CD8-positive, alpha-beta memory T cell (primary cell): ENCODE measurements around the gene MSMO1. TPM values are rescaled to one million over a fixed set of nuclear protein-coding genes. Genes with fewer than 3 reads are reported as not detected.
"Not testable (repeated sequence)": the region's sequence is repeated elsewhere in the genome, so short reads cannot be mapped to it uniquely, and the experiment has no call there.

Experiments used
- CTCF ChIA-PET: fragments of 350-600 bp; sonication (Branson Sonifier 250); formaldehyde crosslinking; loops from one replicate; lab custom pipeline; 2021; ENCODE audit warnings: antibody characterized with exemption; lab: Charles Lee
- POLR2A ChIA-PET: fragments of 350-600 bp; sonication (Branson Sonifier 250); formaldehyde crosslinking; loops from one replicate; lab custom pipeline; 2021; ENCODE audit warnings: antibody characterized with exemption; lab: Charles Lee
- DNase-seq, 5 donors: peaks; one replicate each; pipeline versions ENCODE4 v3.0.0 to v3.0.0-alpha.2; 2020 to 2022; ENCODE audit warnings: mixed read lengths in 1 of 5
- H3K27ac ChIP-seq: one replicate; pipeline ENCODE4 v1.7.0; 2013; ENCODE audit warnings: low read depth, mild to moderate bottlenecking, low read length, moderate library complexity
- H3K27me3 ChIP-seq: 2 replicates; pipeline ENCODE4 v1.7.0; 2013; ENCODE audit warnings: low read length, mild to moderate bottlenecking; ENCODE audit not compliant: insufficient read depth, poor library complexity, severe bottlenecking
- H3K36me3 ChIP-seq: 2 replicates; pipeline ENCODE4 v1.7.0; 2013; ENCODE audit warnings: mild to moderate bottlenecking, low read length, moderate library complexity; ENCODE audit not compliant: insufficient read depth
- H3K4me1 ChIP-seq: 2 replicates; pipeline ENCODE4 v1.7.0; 2013; ENCODE audit warnings: mild to moderate bottlenecking, low read length, moderate library complexity; ENCODE audit not compliant: insufficient read depth
- H3K4me3 ChIP-seq: 2 replicates; pipeline ENCODE4 v1.7.0; 2013; ENCODE audit warnings: mild to moderate bottlenecking, low read length
- H3K9me3 ChIP-seq: 2 replicates; pipeline ENCODE4 v1.7.0; 2013; ENCODE audit warnings: mild to moderate bottlenecking, low read length
- H3K27ac Mint-ChIP-seq, 8 donors: one replicate each; pipeline ENCODE4 v1.8.0; 2020 to 2021; ENCODE audit warnings: mixed read lengths in 8 of 8, mild to moderate bottlenecking in 6 of 8, inconsistent platforms in 3 of 8, moderate library complexity in 3 of 8
- H3K27me3 Mint-ChIP-seq, 2 donors: one replicate each; pipeline ENCODE4 v1.8.0; 2020 to 2021; ENCODE audit warnings: mixed read lengths in 2 of 2, mild to moderate bottlenecking in 1 of 2, moderate library complexity in 1 of 2
- H3K36me3 Mint-ChIP-seq, 3 donors: one replicate each; pipeline ENCODE4 v1.8.0; 2020 to 2021; ENCODE audit warnings: mixed read lengths in 3 of 3, inconsistent platforms in 1 of 3, mild to moderate bottlenecking in 1 of 3
- H3K4me1 Mint-ChIP-seq, 3 donors: one replicate each; pipeline ENCODE4 v1.8.0; 2020 to 2021; ENCODE audit warnings: mixed read lengths in 3 of 3, inconsistent platforms in 1 of 3, mild to moderate bottlenecking in 1 of 3
- H3K4me3 Mint-ChIP-seq, 7 donors: one replicate each; pipeline ENCODE4 v1.8.0; 2020 to 2021; ENCODE audit warnings: mixed read lengths in 7 of 7, mild to moderate bottlenecking in 6 of 7, moderate library complexity in 4 of 7, inconsistent platforms in 2 of 7
- H3K9me3 Mint-ChIP-seq, 5 donors: one replicate each; pipeline ENCODE4 v1.8.0; 2020 to 2022; ENCODE audit warnings: mixed read lengths in 5 of 5, mild to moderate bottlenecking in 3 of 5, moderate library complexity in 2 of 5, inconsistent platforms in 1 of 5
- polyA plus RNA-seq: library from polyadenylated mRNA; unstranded; fragments of 300-500 nt; fragmentation: Illumina TruSeq; gene quantifications from one replicate; pipeline ENCODE4 v1.2.3, GENCODE V29; 2021
- total RNA-seq, 2 experiments: library from RNA; stranded (reverse); gene quantifications; one replicate each; pipeline ENCODE4 v1.2.3, GENCODE V29; 2021

MSMO1 gene
- total RNA-seq (10 to 100 TPM; 26.8 to 29.1 TPM), polyA plus RNA-seq (22.4 TPM)

DNA sequence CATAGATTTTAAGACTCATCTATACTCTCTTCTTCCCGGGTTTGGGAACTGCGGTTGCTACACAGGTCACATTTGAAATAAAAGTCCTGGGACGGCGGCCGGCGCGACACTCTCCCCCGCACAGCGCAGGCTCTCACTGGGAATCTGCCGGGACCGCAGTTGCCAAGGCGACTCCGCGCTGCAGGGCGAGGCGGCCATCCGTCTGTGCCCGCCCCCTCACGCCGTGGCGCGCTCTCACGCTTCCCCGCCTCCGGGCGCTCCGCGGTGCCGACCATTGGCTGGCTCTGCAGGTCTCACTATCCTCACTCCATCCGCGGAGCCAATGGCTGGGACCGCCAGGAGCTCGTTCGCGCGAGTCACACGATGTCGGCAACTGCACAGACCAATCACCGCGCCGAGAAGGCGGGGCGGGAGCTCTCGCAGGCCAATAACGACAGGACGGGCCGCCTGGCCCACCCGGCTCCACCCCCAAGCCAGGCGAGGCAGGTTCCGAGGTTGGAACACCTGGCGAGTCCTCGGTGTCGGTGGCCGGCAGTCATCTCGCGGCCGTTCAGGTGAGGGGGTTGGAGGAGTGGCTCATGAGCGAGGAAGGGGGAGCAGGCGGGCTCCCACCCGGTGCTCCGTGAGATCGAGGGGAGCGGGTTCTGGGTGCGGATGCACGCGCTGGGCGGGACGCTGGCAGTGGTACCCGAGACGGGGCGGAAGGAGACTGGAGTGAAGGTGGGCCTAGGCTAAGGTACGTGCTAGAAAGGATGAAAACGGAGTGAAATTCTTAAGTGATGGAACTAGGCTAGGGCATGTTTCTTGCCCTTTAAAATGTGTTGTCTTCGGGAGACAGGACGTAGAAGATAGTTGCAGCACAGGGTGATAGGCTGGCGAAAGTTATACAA lies at the start of gene MSMO1:
TSS of gene MSMO1 (plus strand) at position 459 of the 890 bp plus-strand sequence. CDS start 5,702 bp downstream, outside the sequence.
- POLR2A ChIA-PET: interaction anchor here (0.5 to 1.1 kb wide), 4 partner anchors 27 to 1833 kb away, joined by 3 to 13 read pairs (median 6); partner anchors contain the start of genes TMA16 and TMEM192

DNA sequence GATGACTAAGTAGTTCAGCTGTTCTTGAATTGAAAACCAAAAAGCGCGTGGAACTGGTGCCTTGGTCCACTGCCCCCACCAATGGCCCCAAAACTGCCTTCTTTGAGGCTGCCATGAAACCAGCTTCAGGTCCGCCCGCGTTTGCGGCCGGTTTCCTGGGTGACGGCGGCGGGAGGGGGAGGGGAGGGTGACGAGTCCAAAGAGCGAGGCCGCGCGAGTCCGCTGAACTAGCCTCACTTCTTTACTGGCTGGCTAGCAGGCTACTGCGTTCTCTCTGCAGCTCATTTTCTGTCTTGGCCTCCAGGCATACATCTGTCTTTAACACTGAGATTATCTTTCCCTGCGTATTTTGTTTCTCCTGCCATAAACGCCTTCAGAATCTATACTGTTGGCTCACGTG lies 47.9 kb upstream of the MSMO1 start:
- DNase-seq, H3K27me3 ChIP-seq, H3K27ac Mint-ChIP-seq, H3K36me3 ChIP-seq, H3K9me3 ChIP-seq, H3K27ac ChIP-seq, H3K27me3 Mint-ChIP-seq, POLR2A ChIA-PET, H3K4me3 Mint-ChIP-seq, H3K4me3 ChIP-seq, H3K4me1 Mint-ChIP-seq, H3K4me1 ChIP-seq, H3K9me3 Mint-ChIP-seq, CTCF ChIA-PET: not testable (repeated sequence)
- peaks cover 14 to 41% (median 23%) of the 10 kb centered on the region in 3 donors for H3K36me3 Mint-ChIP-seq

More for the DNA sequence above, at the start of gene MSMO1:
- no peaks in the 10 kb centered on the region for H3K36me3 ChIP-seq
- H3K4me3 ChIP-seq: peak within 1 kb of the TSS; percentile 87
- no peaks in the 10 kb centered on the region for H3K27me3 ChIP-seq
- H3K4me1 ChIP-seq: peaks cover 25% of the 10 kb centered on the region
- Mint-ChIP-seq H3K27me3 (peaks cover 0 to 3% of the 10 kb centered on the region in 2 donors), H3K36me3 (peaks cover 4 to 18% (median 6%) of the 10 kb centered on the region in 3 donors), H3K4me3 (no peak within 1 kb of the TSS), H3K9me3 (peaks cover 0 to 1% (median 0%) of the 10 kb centered on the region in 5 donors), H3K27ac (peak within 1 kb of the TSS in 1 of 8 donors; percentile 89), H3K4me1 (peaks cover 23 to 29% (median 28%) of the 10 kb centered on the region in 3 donors)
- CTCF ChIA-PET: interaction anchor here (0.8 to 5.1 kb wide), 2 partner anchors 197 to 214 kb away, joined by 4 to 16 read pairs; partner anchors contain the start of gene TMEM192
- H3K9me3 ChIP-seq: no peaks in the 10 kb centered on the region
- DNase-seq: peak; percentile 97 to 99 (median 98)
- peak within 1 kb of the TSS; percentile 86 for H3K27ac ChIP-seq

DNA sequence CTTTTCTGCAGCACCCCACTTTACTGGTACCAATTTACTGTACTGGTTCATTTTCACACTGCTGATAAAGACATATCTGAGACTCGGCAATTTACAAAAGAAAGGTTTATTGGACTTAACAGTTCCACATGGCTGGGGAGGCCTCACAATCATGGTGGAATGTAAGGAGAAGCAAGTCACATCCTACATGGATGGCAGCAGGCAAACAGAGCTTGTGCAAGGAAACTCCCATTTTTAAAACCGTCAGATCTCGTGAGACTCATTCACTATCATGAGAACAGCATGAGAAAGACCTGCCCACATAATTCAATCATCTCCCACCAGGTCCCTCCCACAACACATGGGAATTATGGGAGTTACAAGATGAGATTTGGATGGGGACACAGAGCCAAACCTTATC lies 42.8 kb upstream of the MSMO1 start:
- H3K4me3 Mint-ChIP-seq, H3K9me3 Mint-ChIP-seq, CTCF ChIA-PET, H3K27ac ChIP-seq, POLR2A ChIA-PET, H3K27me3 Mint-ChIP-seq, H3K36me3 ChIP-seq, H3K9me3 ChIP-seq, DNase-seq, H3K27me3 ChIP-seq, H3K4me3 ChIP-seq: not testable (repeated sequence)
- peaks cover 17 to 51% (median 35%) of the 10 kb centered on the region in 3 donors for H3K4me1 Mint-ChIP-seq
- peak overlapping the region in 1 of 8 donors; percentile 32 for H3K27ac Mint-ChIP-seq
- H3K4me1 ChIP-seq: peaks cover 14% of the 10 kb centered on the region
- H3K36me3 Mint-ChIP-seq: peaks cover 19 to 26% (median 20%) of the 10 kb centered on the region in 3 donors

DNA sequence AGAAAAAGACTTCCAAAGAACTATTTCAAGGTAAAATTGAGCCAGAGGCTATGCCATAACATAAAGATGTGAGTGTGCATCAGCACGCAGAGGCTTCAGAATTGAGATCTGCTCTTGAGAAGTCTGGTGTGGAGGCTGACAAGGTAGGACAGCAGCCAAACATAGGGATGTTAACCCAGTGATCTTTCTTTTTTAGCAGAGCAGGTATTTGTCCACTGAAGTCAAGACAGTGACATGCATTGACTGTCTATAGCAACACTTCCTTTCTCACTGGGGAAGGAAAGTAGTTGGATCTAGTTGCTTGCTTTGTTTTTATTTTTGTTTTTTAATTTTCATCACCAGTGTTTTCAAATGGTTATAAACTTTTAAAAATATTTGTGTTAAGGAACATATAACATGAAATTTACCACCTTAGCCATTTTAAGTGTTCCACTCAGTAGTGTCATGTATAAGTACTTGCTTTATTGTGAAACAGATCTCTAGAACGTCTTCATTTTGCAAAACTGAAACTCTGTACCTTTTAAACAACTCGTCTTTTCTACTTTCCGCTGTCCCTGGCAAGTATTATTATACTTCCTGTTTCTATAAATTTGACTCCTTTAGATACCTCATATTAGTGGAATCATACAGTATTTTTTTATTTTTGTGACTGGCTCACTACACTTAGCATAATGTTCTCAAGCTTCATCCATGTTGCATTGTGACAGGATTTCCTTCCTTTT lies 40.7 kb upstream of the MSMO1 start:
- H3K27ac ChIP-seq, CTCF ChIA-PET: not testable (repeated sequence)
- H3K4me1 Mint-ChIP-seq: peaks cover 20 to 55% (median 39%) of the 10 kb centered on the region in 3 donors

DNA sequence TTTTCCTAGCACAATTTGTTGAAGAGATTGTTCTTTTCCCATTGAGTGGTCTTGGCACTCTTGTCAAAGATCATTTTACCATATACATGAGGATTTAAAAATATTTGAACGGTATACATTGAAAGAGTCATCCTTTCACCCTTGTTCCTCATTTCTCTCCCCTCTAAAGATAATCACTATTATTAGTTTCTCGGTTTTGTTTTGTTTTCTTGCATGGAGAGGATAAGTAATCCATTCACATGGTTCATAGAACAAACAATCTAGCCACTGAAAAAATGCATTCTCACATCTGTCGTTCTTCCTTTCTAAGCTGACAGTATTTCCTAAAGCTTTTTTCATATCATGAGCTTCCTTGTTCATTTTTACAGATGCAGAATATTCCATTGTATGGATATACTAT lies 39.2 kb upstream of the MSMO1 start:
- Histone ChIP-seq H3K4me3 (no peak overlapping the region), H3K36me3 (no peaks in the 10 kb centered on the region), H3K9me3 (no peaks in the 10 kb centered on the region), H3K27ac (no peak overlapping the region), H3K4me1 (peaks cover 14% of the 10 kb centered on the region), H3K27me3 (no peaks in the 10 kb centered on the region)
- no peaks in the 10 kb centered on the region for H3K9me3 Mint-ChIP-seq
- no peak overlapping the region for H3K4me3 Mint-ChIP-seq
- ChIA-PET POLR2A (no interaction called here), CTCF (no interaction called here)
- peaks cover 20 to 55% (median 39%) of the 10 kb centered on the region in 3 donors for H3K4me1 Mint-ChIP-seq
- no peak for DNase-seq
- H3K36me3 Mint-ChIP-seq: peaks cover 10 to 15% (median 12%) of the 10 kb centered on the region in 3 donors
- H3K27ac Mint-ChIP-seq: peak overlapping the region in 1 of 8 donors; percentile 47
- no peaks in the 10 kb centered on the region for H3K27me3 Mint-ChIP-seq

More for the DNA sequence above, 40.7 kb upstream of the MSMO1 start:
- POLR2A ChIA-PET, H3K9me3 ChIP-seq, H3K4me3 ChIP-seq, DNase-seq, H3K27me3 ChIP-seq, H3K36me3 ChIP-seq, H3K9me3 Mint-ChIP-seq, H3K27me3 Mint-ChIP-seq: not testable (repeated sequence)
- H3K27ac Mint-ChIP-seq: peak overlapping the region; percentile 11 to 81 (median 56)
- peak overlapping the region in 5 of 7 donors; percentile 26 to 62 (median 53) for H3K4me3 Mint-ChIP-seq
- H3K36me3 Mint-ChIP-seq: peaks cover 13 to 23% (median 16%) of the 10 kb centered on the region in 3 donors
- H3K4me1 ChIP-seq: peaks cover 14% of the 10 kb centered on the region

DNA sequence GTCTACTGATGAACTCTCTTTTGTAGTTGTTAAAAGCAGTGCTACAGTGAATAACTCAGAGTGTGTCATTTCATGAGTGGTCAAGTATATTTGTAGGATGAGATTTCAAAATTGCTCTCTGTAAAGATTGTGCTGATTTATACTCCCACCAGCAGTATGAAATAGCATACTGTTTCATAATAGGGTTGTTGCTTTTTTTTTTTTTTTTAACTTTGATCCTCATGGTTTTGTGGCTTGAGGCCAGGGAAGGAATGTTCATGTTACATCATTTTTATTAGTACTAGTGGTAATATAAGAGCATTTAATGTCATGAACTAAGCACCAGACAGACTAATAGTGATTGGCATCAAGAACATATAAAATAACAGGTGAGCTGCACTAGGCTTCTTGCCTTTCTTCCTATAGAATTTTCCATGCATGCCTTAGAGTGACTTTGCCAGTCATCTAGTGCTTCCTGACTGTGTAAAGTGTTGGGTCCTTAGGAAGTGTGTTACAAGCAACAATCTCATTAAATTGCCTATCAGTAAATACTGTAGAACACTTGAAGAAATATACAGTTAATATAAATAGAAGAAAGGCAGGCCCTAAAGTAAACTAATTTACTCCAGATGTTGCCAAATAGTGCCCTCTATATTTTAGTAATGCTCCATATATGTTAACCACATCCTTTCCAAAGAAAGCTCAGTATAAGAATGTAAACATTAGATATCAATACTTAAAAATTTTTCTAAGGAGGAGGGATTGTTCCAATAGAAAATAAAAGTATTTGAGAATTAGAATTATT lies 38.6 kb upstream of the MSMO1 start:
- Mint-ChIP-seq H3K9me3 (no peaks in the 10 kb centered on the region), H3K4me1 (peaks cover 20 to 55% (median 39%) of the 10 kb centered on the region in 3 donors), H3K27ac (no peak overlapping the region), H3K4me3 (no peak overlapping the region), H3K36me3 (peaks cover 9 to 12% (median 10%) of the 10 kb centered on the region in 3 donors), H3K27me3 (no peaks in the 10 kb centered on the region)
- ChIA-PET POLR2A (no interaction called here), CTCF (no interaction called here)
- Histone ChIP-seq H3K27me3 (no peaks in the 10 kb centered on the region), H3K4me1 (peaks cover 14% of the 10 kb centered on the region), H3K9me3 (no peaks in the 10 kb centered on the region), H3K27ac (no peak overlapping the region), H3K4me3 (no peak overlapping the region), H3K36me3 (no peaks in the 10 kb centered on the region)
- no peak for DNase-seq

DNA sequence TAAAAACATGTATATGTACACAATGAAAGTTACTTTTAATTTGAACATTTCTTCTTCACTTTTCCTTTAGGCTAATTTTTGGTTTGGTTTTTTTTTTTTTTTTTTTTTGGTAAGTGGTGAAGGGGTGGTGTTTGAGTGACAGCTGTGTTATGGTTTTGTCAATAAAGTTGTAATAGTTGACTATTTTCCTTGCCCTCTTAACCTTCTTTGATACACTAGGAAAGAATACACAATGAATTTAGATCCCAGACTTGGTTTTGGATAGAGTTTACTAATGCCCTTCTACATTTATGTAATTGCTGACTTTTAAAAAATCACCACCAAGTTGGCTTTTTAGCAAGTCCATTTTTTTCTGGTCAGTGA lies 38.1 kb upstream of the MSMO1 start:
- Mint-ChIP-seq H3K27me3 (no peaks in the 10 kb centered on the region), H3K4me1 (peaks cover 20 to 55% (median 44%) of the 10 kb centered on the region in 3 donors), H3K27ac (no peak overlapping the region), H3K36me3 (peaks cover 6 to 10% (median 7%) of the 10 kb centered on the region in 3 donors), H3K9me3 (no peaks in the 10 kb centered on the region), H3K4me3 (no peak overlapping the region)
- ChIA-PET CTCF (no interaction called here), POLR2A (no interaction called here)
- no peaks in the 10 kb centered on the region for H3K27me3 ChIP-seq
- peaks cover 19% of the 10 kb centered on the region for H3K4me1 ChIP-seq
- H3K36me3 ChIP-seq: no peaks in the 10 kb centered on the region
- H3K27ac ChIP-seq: no peak overlapping the region
- H3K4me3 ChIP-seq: no peak overlapping the region
- H3K9me3 ChIP-seq: no peaks in the 10 kb centered on the region
- no peak for DNase-seq
